Hepatocyte (in vitro differentiated cells): ENCODE data around the gene MIER2.
"Not testable (repeated sequence)": the region's sequence is repeated elsewhere in the genome, so short reads cannot be mapped to it uniquely, and the experiment has no call there.

Source experiments
- CTCF ChIP-seq: fragments of 200-600 bp; sonication (generic); IDR thresholded peaks from 2 replicates; pipeline ENCODE4 v1.5.1; 2016; ENCODE audit warnings: antibody characterized with exemption, mild to moderate bottlenecking; ENCODE audit not compliant: poor library complexity
- EZH2 ChIP-seq: fragments of 200-600 bp; sonication (generic); IDR thresholded peaks from 2 replicates; pipeline ENCODE4 v1.6.1; 2016; ENCODE audit warnings: antibody characterized with exemption, mild to moderate bottlenecking, borderline replicate concordance
- EZH2phosphoT487 ChIP-seq: fragments of 200-600 bp; sonication (generic); IDR thresholded peaks from one replicate; pipeline ENCODE4 v1.6.1; 2018; ENCODE audit warnings: antibody characterized with exemption, mild to moderate bottlenecking, low read depth, moderate library complexity; ENCODE audit not compliant: unreplicated experiment, severe bottlenecking

GRCh38 chr19:355536-355935 is 10.9 kb upstream of the MIER2 start:
- not testable (repeated sequence) for TF ChIP-seq CTCF, EZH2, EZH2phosphoT487
